ENCODE results near the gene GNB4.

DNA sequence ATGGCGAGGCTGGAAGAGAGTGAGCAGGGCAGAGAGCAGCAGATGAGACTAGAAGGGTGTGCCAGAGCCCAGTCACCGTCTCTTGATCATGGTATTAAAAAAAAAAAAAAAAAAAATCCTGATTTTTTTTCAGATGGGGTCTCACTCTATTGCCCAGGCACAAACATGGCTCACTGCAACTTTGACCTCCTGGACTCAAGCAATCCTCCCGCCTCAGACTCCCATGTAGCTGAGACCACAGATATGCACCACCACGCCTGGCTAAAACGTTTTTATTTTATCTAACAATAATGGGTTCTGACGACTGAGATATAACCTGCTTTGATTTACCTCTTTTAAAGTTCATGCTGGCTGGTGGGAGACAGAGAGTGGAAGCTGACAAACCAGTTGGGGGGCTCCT lies 4.0 kb downstream of the GNB4 start:
- TF ChIP-seq, protein P1, sequence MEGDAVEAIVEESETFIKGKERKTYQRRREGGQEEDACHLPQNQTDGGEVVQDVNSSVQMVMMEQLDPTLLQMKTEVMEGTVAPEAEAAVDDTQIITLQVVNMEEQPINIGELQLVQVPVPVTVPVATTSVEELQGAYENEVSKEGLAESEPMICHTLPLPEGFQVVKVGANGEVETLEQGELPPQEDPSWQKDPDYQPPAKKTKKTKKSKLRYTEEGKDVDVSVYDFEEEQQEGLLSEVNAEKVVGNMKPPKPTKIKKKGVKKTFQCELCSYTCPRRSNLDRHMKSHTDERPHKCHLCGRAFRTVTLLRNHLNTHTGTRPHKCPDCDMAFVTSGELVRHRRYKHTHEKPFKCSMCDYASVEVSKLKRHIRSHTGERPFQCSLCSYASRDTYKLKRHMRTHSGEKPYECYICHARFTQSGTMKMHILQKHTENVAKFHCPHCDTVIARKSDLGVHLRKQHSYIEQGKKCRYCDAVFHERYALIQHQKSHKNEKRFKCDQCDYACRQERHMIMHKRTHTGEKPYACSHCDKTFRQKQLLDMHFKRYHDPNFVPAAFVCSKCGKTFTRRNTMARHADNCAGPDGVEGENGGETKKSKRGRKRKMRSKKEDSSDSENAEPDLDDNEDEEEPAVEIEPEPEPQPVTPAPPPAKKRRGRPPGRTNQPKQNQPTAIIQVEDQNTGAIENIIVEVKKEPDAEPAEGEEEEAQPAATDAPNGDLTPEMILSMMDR (IDR thresholded peaks at IDR 0.05), result no peak
- no peak for TF ChIP-seq TCF7L2 (IDR thresholded peaks at IDR 0.05; ENCODE audit: low read depth, low read length)

Data from Panc1 (cell line).